ENCODE results near the gene GPC2. TPM values are rescaled to one million over a fixed set of nuclear protein-coding genes. Genes with fewer than 3 reads are reported as not detected.

GPC2 gene
- total RNA-seq, 1 experiment from 2014 or later, result 17.9 TPM

DNA sequence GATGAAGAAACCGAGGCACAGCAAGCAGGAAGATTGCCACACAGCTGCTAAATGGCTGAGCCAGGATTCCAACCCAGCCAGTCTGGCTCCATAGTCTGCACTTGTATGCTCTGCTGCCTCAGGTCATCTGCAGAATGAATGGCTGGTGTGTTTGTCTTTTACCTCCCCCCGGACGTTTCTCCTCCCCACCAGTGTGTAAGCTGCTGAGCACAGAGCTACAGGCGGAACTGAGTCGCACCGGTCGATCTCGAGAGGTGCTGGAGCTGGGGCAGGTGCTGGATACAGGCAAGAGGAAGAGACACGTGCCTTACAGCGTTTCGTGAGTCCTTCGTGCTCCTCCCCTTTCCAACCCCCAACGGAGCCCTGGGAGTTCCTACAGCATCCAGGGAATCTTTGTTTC lies 55.1 kb downstream of the GPC2 start (continued):
- TF ChIP-seq YY1 (IDR thresholded peaks at IDR 0.05; ENCODE audit: extremely low read depth, insufficient replicate concordance, low read depth, low read length) (no peak), TCF7L2 (IDR thresholded peaks at IDR 0.05; ENCODE audit: borderline replicate concordance, extremely low read depth, insufficient read depth, insufficient read length) (no peak)
- TF ChIP-seq, protein P1, sequence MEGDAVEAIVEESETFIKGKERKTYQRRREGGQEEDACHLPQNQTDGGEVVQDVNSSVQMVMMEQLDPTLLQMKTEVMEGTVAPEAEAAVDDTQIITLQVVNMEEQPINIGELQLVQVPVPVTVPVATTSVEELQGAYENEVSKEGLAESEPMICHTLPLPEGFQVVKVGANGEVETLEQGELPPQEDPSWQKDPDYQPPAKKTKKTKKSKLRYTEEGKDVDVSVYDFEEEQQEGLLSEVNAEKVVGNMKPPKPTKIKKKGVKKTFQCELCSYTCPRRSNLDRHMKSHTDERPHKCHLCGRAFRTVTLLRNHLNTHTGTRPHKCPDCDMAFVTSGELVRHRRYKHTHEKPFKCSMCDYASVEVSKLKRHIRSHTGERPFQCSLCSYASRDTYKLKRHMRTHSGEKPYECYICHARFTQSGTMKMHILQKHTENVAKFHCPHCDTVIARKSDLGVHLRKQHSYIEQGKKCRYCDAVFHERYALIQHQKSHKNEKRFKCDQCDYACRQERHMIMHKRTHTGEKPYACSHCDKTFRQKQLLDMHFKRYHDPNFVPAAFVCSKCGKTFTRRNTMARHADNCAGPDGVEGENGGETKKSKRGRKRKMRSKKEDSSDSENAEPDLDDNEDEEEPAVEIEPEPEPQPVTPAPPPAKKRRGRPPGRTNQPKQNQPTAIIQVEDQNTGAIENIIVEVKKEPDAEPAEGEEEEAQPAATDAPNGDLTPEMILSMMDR (IDR thresholded peaks at IDR 0.05 in 2 of 3, conservative IDR thresholded peaks at IDR 0.05 in 1 of 3; ENCODE audit: borderline replicate concordance in 1 of 3, insufficient read depth in 1 of 3, low read depth in 2 of 3, low read length in 2 of 3), result no peak

DNA sequence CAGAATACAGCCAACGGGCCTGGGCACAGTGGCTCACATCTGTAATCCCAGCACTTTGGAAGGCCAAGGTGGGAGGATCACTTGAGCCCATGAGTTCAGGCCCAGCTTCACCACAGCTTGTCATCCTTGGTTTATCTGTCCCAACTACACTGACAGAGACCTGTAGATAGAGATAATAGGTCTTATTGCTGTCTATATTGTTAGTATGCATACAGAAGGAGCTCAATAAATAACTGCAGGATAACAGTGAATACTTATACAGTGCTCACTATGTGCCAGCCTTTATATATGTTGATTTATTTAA lies 56.5 kb downstream of the GPC2 start:
- ATAC-seq, result no peak
- peak overlapping the region; percentile 87; the same call in 1 of the 2 replicates for H3K9ac ChIP-seq (ENCODE audit: low read length)
- no TSS peak for BruUV-seq (replicated peaks)
- TF ChIP-seq, protein P2, sequence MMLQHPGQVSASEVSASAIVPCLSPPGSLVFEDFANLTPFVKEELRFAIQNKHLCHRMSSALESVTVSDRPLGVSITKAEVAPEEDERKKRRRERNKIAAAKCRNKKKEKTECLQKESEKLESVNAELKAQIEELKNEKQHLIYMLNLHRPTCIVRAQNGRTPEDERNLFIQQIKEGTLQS (IDR thresholded peaks at IDR 0.05), result no peak
- TF ChIP-seq POLR2A (IDR thresholded peaks at IDR 0.05; ENCODE audit: borderline replicate concordance, extremely low read depth, insufficient read depth, insufficient read length) (no peak), YY1 (IDR thresholded peaks at IDR 0.05; ENCODE audit: extremely low read depth, insufficient replicate concordance, low read depth, low read length) (no peak), POLR2AphosphoS5 (IDR thresholded peaks at IDR 0.05; ENCODE audit: low read depth, low read length) (no peak), ELF1 (IDR thresholded peaks at IDR 0.05; ENCODE audit: borderline replicate concordance, low read depth) (no peak), SP1 (IDR thresholded peaks at IDR 0.05; ENCODE audit: low read depth) (no peak), SRF (IDR thresholded peaks at IDR 0.05; ENCODE audit: low read depth) (no peak), RAD21 (IDR thresholded peaks at IDR 0.05; ENCODE audit: low read depth) (no peak), FOSL1 (IDR thresholded peaks at IDR 0.05; ENCODE audit: low read depth) (no peak)
- H3K9me2 ChIP-seq (ENCODE audit: insufficient read depth), result no peaks in the 10 kb centered on the region
- no peaks in the 10 kb centered on the region for H3K36me3 ChIP-seq (ENCODE audit: control insufficient read depth in 1 of 2, insufficient read depth in 2 of 2, low read length in 2 of 2)
- peak overlapping the region; percentile 90 to 99 for H3K4me3 ChIP-seq (replicated peaks in 1 of 2; ENCODE audit: low read depth in 1 of 2, low read length in 2 of 2)
- peaks cover 17 to 33% of the 10 kb centered on the region in 2 experiments for H3K4me1 ChIP-seq (ENCODE audit: control insufficient read depth in 1 of 2, insufficient read depth in 2 of 2, low read length in 2 of 2)
- ChIA-PET RAD21 (ENCODE audit: low non-redundant PET in 1 of 2, low total read pairs in 2 of 2, uncharacterized antibody in 2 of 2, unreplicated experiment in 2 of 2) (no interaction called here), CTCF (interaction anchor here (0.7 to 1.3 kb wide), 2 partner anchors 9 to 10 kb away, joined by 3 to 4 read pairs; no protein-coding TSS in a partner anchor), POLR2A (no interaction called here)
- intact Hi-C loops (cut with micrococcal nuclease), result no loop called here
- no peak overlapping the region for H2AFZ ChIP-seq (ENCODE audit: low read depth, low read length, poor library complexity, severe bottlenecking)
- H3K4me2 ChIP-seq (ENCODE audit: low read length), result peak overlapping the region; percentile 91
- no peak for DNase-seq (ENCODE audit: low read depth, low spot score)
- peak overlapping the region; percentile 50 for H3K27ac ChIP-seq (ENCODE audit: low read depth, low read length)
- H3K79me2 ChIP-seq (ENCODE audit: insufficient read depth, low read length), result peaks cover 11% of the 10 kb centered on the region
- H3K27me3 ChIP-seq (ENCODE audit: insufficient read depth, low read length), result no peaks in the 10 kb centered on the region
- no peaks in the 10 kb centered on the region for H4K20me1 ChIP-seq (ENCODE audit: insufficient read depth)
- no peaks in the 10 kb centered on the region for H3K9me3 ChIP-seq (ENCODE audit: control insufficient read depth in 1 of 2, insufficient read depth in 1 of 2, low read depth in 1 of 2, low read length in 2 of 2)

All from HCT116 (cell line).